Esophagus muscularis mucosa (tissue), 3 donors: ENCODE data around the gene ATG14.

ENCODE experiments used
- POLR2A ChIP-seq: fragments of 450-650 bp; IDR thresholded peaks from one replicate; pipeline ENCODE4 v1.6.1; 2017; ENCODE audit warnings: antibody characterized with exemption, moderate library complexity, mild to moderate bottlenecking, low read depth
- POLR2AphosphoS5 ChIP-seq, 2 donors: sonication (generic); formaldehyde crosslinking; IDR thresholded peaks; one replicate each; pipeline ENCODE4 v1.6.1; 2017; ENCODE audit warnings: antibody characterized with exemption in 2 of 2
- TF ChIP-seq, protein P1 (sequence below), 3 experiments: fragments of 200-600 bp in 2 of 3; fragments of 450-650 bp in 1 of 3; sonication (generic) in 2 of 3; IDR thresholded peaks; one replicate each; pipeline ENCODE4 v1.5.1; 2017 to 2019; ENCODE audit warnings: antibody characterized with exemption in 3 of 3, mild to moderate bottlenecking in 2 of 3, moderate library complexity in 1 of 3

DNA sequence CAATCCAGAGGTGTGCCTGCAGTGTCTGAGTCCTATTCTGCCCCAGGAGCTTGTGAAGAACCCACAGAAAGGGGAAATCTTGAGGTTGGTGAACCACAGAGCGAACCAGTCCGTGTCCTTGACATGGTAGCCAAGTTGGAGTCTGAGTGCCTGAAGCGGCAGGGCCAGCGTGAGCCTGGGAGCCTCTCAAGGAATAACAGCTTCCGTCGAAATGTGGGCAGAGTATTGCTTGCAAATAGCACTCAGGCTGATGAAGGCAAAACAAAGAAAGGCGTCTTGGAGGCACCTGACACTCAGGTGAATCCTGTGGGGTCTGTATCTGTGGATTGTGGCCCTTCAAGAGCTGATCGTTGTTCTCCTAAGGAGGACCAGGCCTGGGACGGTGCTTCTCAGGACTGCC is 60.5 kb downstream of the ATG14 start:
- TF ChIP-seq, protein P1, sequence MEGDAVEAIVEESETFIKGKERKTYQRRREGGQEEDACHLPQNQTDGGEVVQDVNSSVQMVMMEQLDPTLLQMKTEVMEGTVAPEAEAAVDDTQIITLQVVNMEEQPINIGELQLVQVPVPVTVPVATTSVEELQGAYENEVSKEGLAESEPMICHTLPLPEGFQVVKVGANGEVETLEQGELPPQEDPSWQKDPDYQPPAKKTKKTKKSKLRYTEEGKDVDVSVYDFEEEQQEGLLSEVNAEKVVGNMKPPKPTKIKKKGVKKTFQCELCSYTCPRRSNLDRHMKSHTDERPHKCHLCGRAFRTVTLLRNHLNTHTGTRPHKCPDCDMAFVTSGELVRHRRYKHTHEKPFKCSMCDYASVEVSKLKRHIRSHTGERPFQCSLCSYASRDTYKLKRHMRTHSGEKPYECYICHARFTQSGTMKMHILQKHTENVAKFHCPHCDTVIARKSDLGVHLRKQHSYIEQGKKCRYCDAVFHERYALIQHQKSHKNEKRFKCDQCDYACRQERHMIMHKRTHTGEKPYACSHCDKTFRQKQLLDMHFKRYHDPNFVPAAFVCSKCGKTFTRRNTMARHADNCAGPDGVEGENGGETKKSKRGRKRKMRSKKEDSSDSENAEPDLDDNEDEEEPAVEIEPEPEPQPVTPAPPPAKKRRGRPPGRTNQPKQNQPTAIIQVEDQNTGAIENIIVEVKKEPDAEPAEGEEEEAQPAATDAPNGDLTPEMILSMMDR (IDR thresholded peaks at IDR 0.05): no peak
- TF ChIP-seq POLR2A: no peak
- no peak for TF ChIP-seq POLR2AphosphoS5 (IDR thresholded peaks at IDR 0.05)
